ENCODE measurements around the gene KCTD19.
"Not testable (repeated sequence)": the region's sequence is repeated elsewhere in the genome, so short reads cannot be mapped to it uniquely, and the experiment has no call there.

KCTD19 gene

GRCh38 chr16:67326472-67327309 is at the start of gene KCTD19, which contains the start of gene LRRC36:
Gene KCTD19, minus strand, starts transcription at chr16:67326741. Its CDS starts 34 bp downstream, at chr16:67326707.
Gene LRRC36, plus strand, starts transcription at chr16:67326815. Its CDS starts 48 bp downstream, at chr16:67326863.
- DNase-seq (ENCODE audit: low spot score): no peak

- not testable (repeated sequence) for DNase-seq (ENCODE audit: low spot score)
Observed at GRCh38 chr16:67376012-67376411, 49.5 kb upstream of the KCTD19 start.

GRCh38 chr16:67372664-67373063 is 46.1 kb upstream of the KCTD19 start:
- DNase-seq (ENCODE audit: low spot score): peak; percentile 47

- no peak for DNase-seq (ENCODE audit: low spot score)
Observed at GRCh38 chr16:67370661-67371060, 44.1 kb upstream of the KCTD19 start.

GRCh38 chr16:67364600-67365235 is 38.2 kb upstream of the KCTD19 start:
- DNase-seq (ENCODE audit: low spot score): no peak

GRCh38 chr16:67361038-67361437 is 34.5 kb upstream of the KCTD19 start:
- no peak for DNase-seq (ENCODE audit: low spot score)

- not testable (repeated sequence) for DNase-seq (ENCODE audit: low spot score)
Observed at GRCh38 chr16:67359540-67360269, 33.2 kb upstream of the KCTD19 start.

- DNase-seq (ENCODE audit: low spot score): no peak
Observed at GRCh38 chr16:67357561-67357960, 31.0 kb upstream of the KCTD19 start.

- DNase-seq (ENCODE audit: low spot score): no peak
Observed at GRCh38 chr16:67356396-67356795, 29.9 kb upstream of the KCTD19 start.

GRCh38 chr16:67352463-67352862 is 25.9 kb upstream of the KCTD19 start:
- not testable (repeated sequence) for DNase-seq (ENCODE audit: low spot score)

- no peak for DNase-seq (ENCODE audit: low spot score)
Observed at GRCh38 chr16:67350324-67350723, 23.8 kb upstream of the KCTD19 start.

- peak; percentile 55 for DNase-seq (ENCODE audit: low spot score)
Observed at GRCh38 chr16:67349172-67349571, 22.6 kb upstream of the KCTD19 start.

GRCh38 chr16:67346341-67346740 is 19.8 kb upstream of the KCTD19 start:
- no peak for DNase-seq (ENCODE audit: low spot score)

- DNase-seq (ENCODE audit: low spot score): no peak
Observed at GRCh38 chr16:67345401-67345800, 18.9 kb upstream of the KCTD19 start.

GRCh38 chr16:67342616-67343015 is 16.1 kb upstream of the KCTD19 start:
- DNase-seq (ENCODE audit: low spot score): no peak

- no peak for DNase-seq (ENCODE audit: low spot score)
Observed at GRCh38 chr16:67341250-67341649, 14.7 kb upstream of the KCTD19 start.

- peak; percentile 23 for DNase-seq (ENCODE audit: low spot score)
Observed at GRCh38 chr16:67339453-67339852, 12.9 kb upstream of the KCTD19 start.

- DNase-seq (ENCODE audit: low spot score): no peak
Observed at GRCh38 chr16:67336648-67337047, 10.1 kb upstream of the KCTD19 start.

GRCh38 chr16:67336116-67336515 is 9.6 kb upstream of the KCTD19 start:
- DNase-seq (ENCODE audit: low spot score): no peak

GRCh38 chr16:67333315-67333714 is 6.8 kb upstream of the KCTD19 start:
- no peak for DNase-seq (ENCODE audit: low spot score)

GRCh38 chr16:67329901-67330300 is 3.4 kb upstream of the KCTD19 start:
- no peak for DNase-seq (ENCODE audit: low spot score)

GRCh38 chr16:67327743-67328142 is 1.2 kb upstream of the KCTD19 start:
- DNase-seq (ENCODE audit: low spot score): no peak

GRCh38 chr16:67326115-67326471 is 448 bp downstream of the KCTD19 start:
- DNase-seq (ENCODE audit: low spot score): no peak

Measured in RKO (cell line).